GM19043 (cell line): ENCODE measurements around the gene RPL7L1.
"Not testable (repeated sequence)": the region's sequence is repeated elsewhere in the genome, so short reads cannot be mapped to it uniquely, and the experiment has no call there.

Source experiments
- ATAC-seq: cut with Tn5 transposase; IDR thresholded peaks from one replicate; pipeline ENCODE4 v1.9.1; 2021; ENCODE audit warnings: low read depth; ENCODE audit not compliant: unreplicated experiment

The RPL7L1 gene

DNA sequence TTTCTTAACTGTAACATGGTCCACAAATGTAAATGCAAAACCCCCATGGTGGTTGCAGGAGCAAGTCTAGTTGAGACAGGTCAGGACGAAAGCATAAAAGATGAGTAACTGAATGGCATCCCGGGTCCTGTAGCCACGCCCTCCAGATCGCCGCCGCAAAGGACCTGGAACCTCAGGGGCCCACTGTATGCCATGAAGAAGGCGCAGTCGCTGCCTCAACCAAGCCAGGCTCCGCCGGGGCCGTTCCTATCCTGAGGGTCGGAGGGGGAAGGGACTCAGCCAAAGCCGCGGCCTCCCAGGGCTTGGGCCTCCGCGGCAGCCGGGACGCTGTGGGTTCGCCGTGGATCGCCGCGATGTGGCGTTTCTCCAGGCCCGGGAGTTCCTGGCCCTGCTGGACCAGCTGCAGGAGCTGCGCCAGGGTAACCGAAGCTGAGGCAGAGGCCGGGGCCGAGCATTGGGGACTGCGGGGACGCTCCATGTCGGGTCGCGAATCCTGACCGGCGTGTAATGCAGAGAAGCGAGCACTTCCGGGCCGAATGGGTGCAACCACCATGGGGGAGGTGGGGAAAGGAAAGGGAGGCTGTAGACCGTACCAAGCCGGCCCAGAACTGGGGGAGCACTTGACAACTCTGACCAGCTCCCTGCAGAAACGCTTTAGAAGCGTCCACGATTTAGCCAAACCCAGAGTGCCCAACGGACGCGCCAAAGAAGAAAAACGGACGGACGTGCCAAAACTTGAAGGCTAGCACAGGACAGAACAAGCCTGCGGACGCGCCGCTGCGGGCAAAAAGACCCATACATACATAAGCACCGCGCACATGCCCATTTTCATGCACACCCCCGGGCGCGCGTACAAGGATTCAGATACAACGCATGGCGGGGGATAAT lies 11.1 kb downstream of the RPL7L1 start:
- ATAC-seq = peak; percentile 84

GRCh38 chr6:42891199-42891722 lies 11.8 kb downstream of the RPL7L1 start:
- ATAC-seq = no peak

- not testable (repeated sequence) for ATAC-seq
Measured at GRCh38 chr6:42894041-42894828, 14.8 kb downstream of the RPL7L1 start.

DNA sequence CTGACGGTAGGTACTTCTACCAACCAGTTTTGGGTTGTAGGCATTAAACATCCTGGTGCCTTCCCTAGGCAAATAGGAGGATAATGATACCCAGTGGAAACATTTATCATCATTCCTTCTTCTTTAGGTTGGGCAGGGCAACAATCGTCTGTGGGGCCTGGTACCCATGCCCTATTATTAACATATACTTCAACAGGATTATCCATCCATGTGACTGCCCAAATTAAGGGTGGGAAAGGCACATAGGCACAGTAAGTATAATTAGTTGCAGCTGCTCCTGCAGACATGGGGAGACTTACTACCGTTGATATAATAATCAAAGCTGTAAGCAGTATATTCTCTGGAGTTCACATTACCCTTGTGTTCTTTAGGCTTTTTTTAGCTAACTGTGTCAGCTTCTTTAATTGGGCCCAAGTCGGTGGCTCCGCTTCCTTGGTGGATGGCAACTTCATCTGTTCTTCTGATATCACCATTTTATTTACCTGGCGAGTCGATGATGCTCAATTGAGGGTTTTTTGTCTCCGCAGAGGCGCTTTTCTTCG lies 16.8 kb downstream of the RPL7L1 start:
- ATAC-seq = no peak

DNA sequence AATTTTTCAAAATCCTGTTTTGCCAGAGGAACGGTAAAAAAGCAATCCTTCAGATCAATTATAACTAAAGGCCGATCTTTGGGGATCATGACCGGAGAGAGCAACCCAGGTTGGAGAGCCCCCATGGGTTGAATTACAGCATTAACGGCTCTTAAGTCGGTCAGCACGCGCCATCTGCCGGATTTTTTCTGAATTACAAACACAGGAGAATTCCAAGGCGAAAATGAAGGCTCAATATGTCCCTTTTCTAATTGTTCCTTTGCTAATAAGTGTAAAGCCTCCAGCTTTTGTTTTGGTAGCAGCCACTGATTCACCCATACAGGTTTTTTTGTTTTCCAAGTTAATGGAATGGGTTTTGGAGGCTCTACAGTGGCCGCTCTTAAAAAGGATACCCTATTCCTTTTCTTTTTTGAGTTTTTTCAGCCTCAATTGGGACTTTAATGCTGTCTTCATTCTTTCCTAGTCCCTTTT lies 19.5 kb downstream of the RPL7L1 start:
- ATAC-seq = no peak

GRCh38 chr6:42899871-42900270 lies 20.5 kb downstream of the RPL7L1 start:
- ATAC-seq = no peak

DNA sequence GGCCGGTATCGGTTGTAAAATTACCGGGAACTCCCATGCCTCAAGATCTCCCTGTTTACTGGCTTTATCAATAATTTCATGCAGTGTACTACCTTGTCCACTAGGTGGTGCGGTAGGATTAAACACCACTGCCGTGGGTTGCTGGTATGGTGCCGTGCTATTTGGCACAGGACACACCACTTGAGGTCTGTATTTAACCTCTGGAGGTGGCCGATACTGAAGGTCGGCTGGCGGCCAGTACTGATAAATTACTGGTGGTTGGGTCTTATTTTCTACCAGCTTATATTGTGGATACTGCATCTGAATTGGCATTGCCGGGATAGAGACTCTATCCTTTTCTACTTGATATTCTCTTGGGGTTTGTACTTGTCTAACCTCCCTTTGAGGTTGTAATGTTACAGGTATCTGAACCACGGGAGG lies 22.1 kb downstream of the RPL7L1 start:
- ATAC-seq = no peak

GRCh38 chr6:42902429-42903263 lies 23.2 kb downstream of the RPL7L1 start:
- ATAC-seq = not testable (repeated sequence)

DNA sequence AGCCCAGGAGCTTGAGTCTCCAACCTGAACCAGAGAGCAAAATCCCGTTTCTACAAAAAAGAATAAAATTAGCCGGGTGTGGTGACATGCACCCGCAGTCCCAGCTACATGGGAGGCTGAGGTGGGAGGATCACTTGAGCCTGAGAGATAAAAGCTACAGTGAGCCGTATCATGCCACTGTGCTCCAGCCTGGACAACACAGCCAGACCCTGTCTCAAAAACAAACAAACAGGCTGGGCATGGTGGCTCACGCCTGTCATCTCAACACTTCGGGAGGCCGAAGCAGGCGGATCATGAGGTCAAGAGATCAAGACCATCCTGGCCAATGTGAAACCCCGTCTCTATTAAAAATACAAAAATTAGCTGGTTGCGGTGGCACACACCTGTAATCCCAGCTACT lies 25.1 kb downstream of the RPL7L1 start:
- no peak for ATAC-seq

DNA sequence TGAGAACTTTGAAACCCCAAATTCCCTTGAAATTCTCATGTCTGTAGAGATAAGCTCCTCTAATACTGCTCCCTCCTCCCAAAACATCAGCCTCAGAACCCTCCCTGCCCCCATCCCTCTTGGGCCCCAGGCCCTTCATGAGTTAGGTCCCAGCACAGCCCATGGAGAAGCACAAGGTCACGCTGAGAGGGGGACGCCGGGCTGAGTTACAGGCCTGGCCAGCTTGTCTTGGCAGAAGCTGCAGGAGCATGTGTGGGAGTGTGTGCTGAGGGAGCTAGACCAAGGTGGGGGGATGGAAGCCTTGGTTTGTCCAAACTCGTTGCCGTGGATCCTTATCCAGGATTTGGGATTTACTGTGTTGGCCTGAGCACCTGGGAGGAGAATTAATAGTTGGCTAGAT lies 27.9 kb downstream of the RPL7L1 start:
- no peak for ATAC-seq

GRCh38 chr6:42909835-42910234 lies 30.4 kb downstream of the RPL7L1 start:
- no peak for ATAC-seq

GRCh38 chr6:42911171-42912021 lies 32.0 kb downstream of the RPL7L1 start:
- no peak for ATAC-seq

DNA sequence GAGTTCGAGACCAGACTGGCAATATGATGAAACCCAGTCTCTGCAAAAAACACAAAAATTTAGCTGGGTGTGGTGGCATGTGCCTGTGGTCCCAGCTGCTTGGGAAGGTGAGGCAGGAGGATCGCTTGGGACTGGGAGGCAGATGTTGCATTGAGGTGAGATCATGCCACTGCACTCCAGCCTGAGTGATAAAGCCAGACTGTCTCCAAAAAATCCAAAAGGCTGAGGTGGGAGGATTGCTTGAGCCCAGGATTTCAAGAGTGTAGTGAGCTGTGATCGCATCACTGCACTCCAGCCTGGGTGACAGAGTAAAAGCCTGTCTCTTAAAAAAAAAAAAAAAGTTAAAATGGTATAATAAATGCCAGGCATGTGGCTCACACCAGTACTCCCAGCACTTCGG lies 35.1 kb downstream of the RPL7L1 start:
- no peak for ATAC-seq

DNA sequence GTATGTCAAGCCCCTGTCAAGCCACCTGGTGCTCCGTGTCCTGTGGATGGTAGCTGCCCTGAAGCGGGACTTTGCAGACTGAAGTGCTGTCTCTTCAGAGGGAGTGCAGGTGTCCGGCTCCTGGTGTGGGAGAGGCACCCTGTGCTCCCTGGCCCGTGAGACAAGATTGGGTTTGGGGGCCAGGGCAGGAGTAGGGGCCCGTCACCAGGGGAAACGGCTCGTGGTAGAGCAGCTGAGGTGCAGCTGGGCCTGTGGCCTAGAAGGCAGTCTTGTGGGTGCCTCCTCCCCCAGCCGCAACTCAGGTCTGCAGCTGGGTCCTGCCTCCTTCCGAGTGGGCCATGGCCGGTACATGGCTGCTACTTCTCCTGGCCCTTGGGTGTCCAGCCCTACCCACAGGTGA lies 36.3 kb downstream of the RPL7L1 start, which contains the start of gene PTCRA:
Gene PTCRA (plus strand): TSS at position 322 of the 400 bp plus-strand sequence. CDS start 17 bp downstream, at position 339.
- ATAC-seq = no peak

GRCh38 chr6:42916288-42916687 lies 36.9 kb downstream of the RPL7L1 start:
- ATAC-seq = no peak

- no peak for ATAC-seq
Measured at GRCh38 chr6:42921801-42922200, 42.4 kb downstream of the RPL7L1 start.

- no peak for ATAC-seq
Measured at GRCh38 chr6:42923666-42924065, 44.2 kb downstream of the RPL7L1 start.

DNA sequence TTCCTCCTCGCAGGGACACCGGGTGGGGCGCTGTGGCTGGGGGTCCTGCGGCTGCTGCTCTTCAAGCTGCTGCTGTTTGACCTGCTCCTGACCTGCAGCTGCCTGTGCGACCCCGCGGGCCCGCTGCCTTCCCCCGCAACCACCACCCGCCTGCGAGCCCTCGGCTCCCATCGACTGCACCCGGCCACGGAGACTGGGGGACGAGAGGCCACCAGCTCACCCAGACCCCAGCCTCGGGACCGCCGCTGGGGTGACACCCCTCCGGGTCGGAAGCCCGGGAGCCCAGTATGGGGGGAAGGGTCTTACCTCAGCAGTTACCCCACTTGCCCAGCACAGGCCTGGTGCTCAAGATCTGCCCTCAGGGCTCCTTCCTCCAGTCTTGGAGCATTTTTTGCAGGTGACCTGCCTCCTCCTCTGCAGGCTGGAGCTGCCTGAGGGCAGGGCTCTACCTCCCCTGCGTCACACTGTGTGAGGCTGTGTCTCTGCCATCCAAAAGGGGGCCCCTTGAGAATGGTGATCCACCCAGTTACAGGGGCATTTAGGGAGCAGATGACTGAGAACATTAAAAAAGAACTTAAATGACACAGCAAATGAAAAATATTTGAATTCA lies 45.9 kb downstream of the RPL7L1 start:
- no peak for ATAC-seq
